BLaER1 treated with 17β-estradiol and CSF1 and Interleukin-3, amounts not matched to agents 10 nM and 100 nM (cell line): ENCODE measurements around the gene PCCA.

Source experiments
- H3K27ac ChIP-seq, 11 experiments: shearing (Covaris generic); formaldehyde crosslinking; 2 replicates each; pipeline ENCODE4 v1.8.1; 2022
- H3K27me3 ChIP-seq, 11 experiments: shearing (Covaris generic); formaldehyde crosslinking; 2 replicates each; pipeline ENCODE4 v1.8.1; 2022
- H3K36me3 ChIP-seq, 11 experiments: shearing (Covaris generic); formaldehyde crosslinking; 2 replicates each; pipeline ENCODE4 v1.8.1; 2022
- H3K4me1 ChIP-seq, 10 experiments: shearing (Covaris generic); formaldehyde crosslinking; 2 replicates each; pipeline ENCODE4 v1.8.1; 2022
- H3K4me2 ChIP-seq, 11 experiments: shearing (Covaris generic); formaldehyde crosslinking; 2 replicates each; pipeline ENCODE4 v1.8.1; 2022
- H3K4me3 ChIP-seq, 10 experiments: shearing (Covaris generic); formaldehyde crosslinking; 2 replicates each; pipeline ENCODE4 v1.8.1; 2022
- H3K9ac ChIP-seq, 11 experiments: shearing (Covaris generic); formaldehyde crosslinking; 2 replicates each; pipeline ENCODE4 v1.8.1; 2022
- H3K9me3 ChIP-seq, 11 experiments: shearing (Covaris generic); formaldehyde crosslinking; replicated peaks in 1 of 11; 2 replicates each; pipeline ENCODE4 v1.8.1; 2022
- H4K20me1 ChIP-seq, 11 experiments: shearing (Covaris generic); formaldehyde crosslinking; 2 replicates each; pipeline ENCODE4 v1.8.1; 2022
- Cebpa-rat ChIP-seq, 11 experiments: shearing (Covaris generic); IDR thresholded peaks; 2 replicates each; pipeline ENCODE4 v1.8.1; 2022

PCCA gene

GRCh38 chr13:100510208-100510957 lies 421.5 kb downstream of the PCCA start:
- H3K4me1 ChIP-seq, result peaks cover 14 to 32% (median 22%) of the 10 kb centered on the region in 10 experiments
- no peak overlapping the region for H3K9ac ChIP-seq
- H3K27ac ChIP-seq, result no peak overlapping the region

GRCh38 chr13:100511466-100511865 lies 422.6 kb downstream of the PCCA start:
- Histone ChIP-seq H3K27me3 (no peaks in the 10 kb centered on the region), H4K20me1 (0 out of 22 replicates have a peak, but pooled peaks cover 0 to 5% (median 0%) of the 10 kb centered on the region in 11 experiments), H3K9ac (no peak overlapping the region), H3K9me3 (peaks cover 0 to 4% (median 0%) of the 10 kb centered on the region in 11 experiments; a peak in 2 of 22 replicates), H3K4me1 (peaks cover 14 to 31% (median 22%) of the 10 kb centered on the region in 10 experiments), H3K27ac (no peak overlapping the region), H3K4me3 (no peak overlapping the region), H3K36me3 (no peaks in the 10 kb centered on the region), H3K4me2 (peak overlapping the region; percentile 3 to 63 (median 33); a peak in 20 of 22 replicates)
- no peak for TF ChIP-seq Cebpa-rat (IDR thresholded peaks at IDR 0.05)

More at GRCh38 chr13:100510208-100510957, 421.5 kb downstream of the PCCA start:
- no peak overlapping the region for H3K4me3 ChIP-seq
- H3K4me2 ChIP-seq, result no peak overlapping the region
- H4K20me1 ChIP-seq, result 0 out of 22 replicates have a peak, but pooled peaks cover 0 to 5% (median 0%) of the 10 kb centered on the region in 11 experiments
- H3K27me3 ChIP-seq, result no peaks in the 10 kb centered on the region
- no peak for TF ChIP-seq Cebpa-rat (IDR thresholded peaks at IDR 0.05)
- H3K9me3 ChIP-seq, result peaks cover 0 to 4% (median 0%) of the 10 kb centered on the region in 11 experiments; a peak in 2 of 22 replicates
- H3K36me3 ChIP-seq, result no peaks in the 10 kb centered on the region

GRCh38 chr13:100512422-100512821 lies 423.5 kb downstream of the PCCA start:
- Histone ChIP-seq H3K9ac (no peak overlapping the region), H3K36me3 (no peaks in the 10 kb centered on the region), H4K20me1 (0 out of 22 replicates have a peak, but pooled peaks cover 0 to 5% (median 0%) of the 10 kb centered on the region in 11 experiments), H3K27me3 (no peaks in the 10 kb centered on the region), H3K4me2 (peak overlapping the region; percentile 3 to 63 (median 33); a peak in 21 of 22 replicates), H3K27ac (no peak overlapping the region), H3K9me3 (peaks cover 0 to under 1% (median 0%) of the 10 kb centered on the region in 11 experiments; a peak in 2 of 22 replicates), H3K4me3 (no peak overlapping the region), H3K4me1 (peaks cover 14 to 28% (median 21%) of the 10 kb centered on the region in 10 experiments)
- TF ChIP-seq Cebpa-rat (IDR thresholded peaks at IDR 0.05), result no peak

DNA sequence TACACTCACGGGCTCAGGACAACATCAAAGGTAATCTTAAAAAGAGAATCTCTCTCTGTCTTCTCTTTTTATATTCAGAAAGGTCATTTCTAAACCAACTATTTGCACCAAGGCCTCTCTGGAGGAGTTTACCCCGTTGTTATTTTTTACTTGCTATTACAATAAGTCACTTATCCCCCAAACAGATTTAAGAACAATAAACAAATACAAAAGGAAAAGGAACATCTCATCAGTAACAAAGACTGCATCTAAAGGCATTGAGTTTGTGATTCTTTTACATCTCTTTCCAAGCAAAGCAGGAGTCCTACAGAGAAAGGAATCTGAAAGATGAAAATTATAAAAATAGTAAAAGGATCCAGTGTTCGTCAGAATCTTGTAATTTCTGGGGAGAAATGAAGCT lies 424.3 kb downstream of the PCCA start:
- Histone ChIP-seq H3K4me1 (peaks cover 14 to 28% (median 21%) of the 10 kb centered on the region in 10 experiments), H3K9me3 (no peaks in the 10 kb centered on the region), H3K27ac (no peak overlapping the region), H3K4me2 (peak overlapping the region in 1 of 11 experiments; percentile 37; a peak in 1 of 22 replicates), H3K36me3 (no peaks in the 10 kb centered on the region), H3K27me3 (no peaks in the 10 kb centered on the region), H4K20me1 (0 out of 22 replicates have a peak, but pooled peaks cover 0 to 5% (median 0%) of the 10 kb centered on the region in 11 experiments), H3K4me3 (no peak overlapping the region), H3K9ac (no peak overlapping the region)
- TF ChIP-seq Cebpa-rat (IDR thresholded peaks at IDR 0.05), result no peak

- Histone ChIP-seq H3K9me3 (no peaks in the 10 kb centered on the region), H3K9ac (no peak overlapping the region), H3K27ac (no peak overlapping the region), H3K4me1 (peaks cover 14 to 28% (median 21%) of the 10 kb centered on the region in 10 experiments), H3K36me3 (no peaks in the 10 kb centered on the region), H3K4me3 (no peak overlapping the region), H3K27me3 (no peaks in the 10 kb centered on the region), H3K4me2 (peak overlapping the region; percentile 1 to 45 (median 25); a peak in 9 of 22 replicates), H4K20me1 (0 out of 22 replicates have a peak, but pooled peaks cover 0 to 5% (median 0%) of the 10 kb centered on the region in 11 experiments)
- no peak for TF ChIP-seq Cebpa-rat (IDR thresholded peaks at IDR 0.05)
These were observed 425.2 kb downstream of the PCCA start for GRCh38 chr13:100513987-100514670.

DNA sequence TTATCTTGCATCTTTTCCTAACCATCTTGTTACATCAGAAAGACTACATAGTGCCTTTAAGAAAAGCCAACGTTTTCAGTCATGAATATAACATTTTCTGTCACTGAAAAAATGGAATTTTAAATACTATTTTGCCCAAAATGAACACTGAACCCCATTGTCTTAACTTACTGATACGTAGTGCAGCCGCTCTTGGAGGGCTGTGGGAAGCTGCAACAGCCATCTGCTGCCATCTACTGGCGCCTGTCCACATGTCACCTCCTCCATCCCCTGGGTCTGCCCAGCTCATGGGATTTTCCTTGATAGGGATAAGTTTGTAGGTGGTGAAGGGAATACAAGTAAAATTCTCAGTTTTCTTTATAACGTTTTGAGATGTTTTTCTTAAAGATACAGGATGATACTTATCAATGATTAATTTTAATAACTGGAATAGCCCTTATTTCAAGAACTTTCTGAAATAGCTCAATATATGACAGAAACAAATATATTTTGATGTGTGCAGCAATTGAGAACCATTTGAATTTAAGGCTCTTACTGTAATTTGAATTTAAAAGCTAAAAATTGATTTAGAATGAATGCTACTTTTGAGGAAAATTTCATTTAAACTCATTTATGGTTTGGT lies 426.0 kb downstream of the PCCA start:
- no peak for TF ChIP-seq Cebpa-rat (IDR thresholded peaks at IDR 0.05)
- H3K9me3 ChIP-seq, result no peaks in the 10 kb centered on the region
- H3K4me1 ChIP-seq, result peaks cover 14 to 29% (median 21%) of the 10 kb centered on the region in 10 experiments
- peak overlapping the region; percentile 1 to 45 (median 25); a peak in 9 of 22 replicates for H3K4me2 ChIP-seq
- no peak overlapping the region for H3K4me3 ChIP-seq
- H3K36me3 ChIP-seq, result no peaks in the 10 kb centered on the region
- no peak overlapping the region for H3K27ac ChIP-seq
- H4K20me1 ChIP-seq, result 0 out of 22 replicates have a peak, but pooled peaks cover 0 to 5% (median 0%) of the 10 kb centered on the region in 11 experiments
- no peaks in the 10 kb centered on the region for H3K27me3 ChIP-seq
- no peak overlapping the region for H3K9ac ChIP-seq

DNA sequence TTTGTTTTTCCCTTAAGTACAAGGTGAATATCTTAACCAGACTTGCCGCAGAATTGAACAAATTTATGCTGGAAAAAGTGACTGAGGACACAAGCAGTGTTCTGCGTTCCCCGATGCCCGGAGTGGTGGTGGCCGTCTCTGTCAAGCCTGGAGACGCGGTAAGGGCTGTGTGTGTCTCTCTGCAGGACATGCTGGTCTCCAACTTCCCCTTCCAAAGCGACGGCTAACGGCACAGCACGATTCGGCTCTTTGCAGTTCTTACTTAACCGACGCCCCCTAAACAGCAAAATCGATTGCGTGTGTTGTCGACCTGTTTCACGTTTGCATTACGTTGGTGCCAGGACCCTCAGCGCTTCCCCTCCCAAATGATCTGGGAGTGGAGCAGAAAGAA lies 426.5 kb downstream of the PCCA start:
- H3K27me3 ChIP-seq, result no peaks in the 10 kb centered on the region
- H4K20me1 ChIP-seq, result 0 out of 22 replicates have a peak, but pooled peaks cover 0 to 5% (median 0%) of the 10 kb centered on the region in 11 experiments
- no peak overlapping the region for H3K4me2 ChIP-seq
- no peak overlapping the region for H3K27ac ChIP-seq
- TF ChIP-seq Cebpa-rat (IDR thresholded peaks at IDR 0.05), result no peak
- peaks cover 14 to 34% (median 22%) of the 10 kb centered on the region in 10 experiments for H3K4me1 ChIP-seq
- H3K4me3 ChIP-seq, result no peak overlapping the region
- no peaks in the 10 kb centered on the region for H3K36me3 ChIP-seq
- H3K9me3 ChIP-seq, result no peaks in the 10 kb centered on the region
- no peak overlapping the region for H3K9ac ChIP-seq

DNA sequence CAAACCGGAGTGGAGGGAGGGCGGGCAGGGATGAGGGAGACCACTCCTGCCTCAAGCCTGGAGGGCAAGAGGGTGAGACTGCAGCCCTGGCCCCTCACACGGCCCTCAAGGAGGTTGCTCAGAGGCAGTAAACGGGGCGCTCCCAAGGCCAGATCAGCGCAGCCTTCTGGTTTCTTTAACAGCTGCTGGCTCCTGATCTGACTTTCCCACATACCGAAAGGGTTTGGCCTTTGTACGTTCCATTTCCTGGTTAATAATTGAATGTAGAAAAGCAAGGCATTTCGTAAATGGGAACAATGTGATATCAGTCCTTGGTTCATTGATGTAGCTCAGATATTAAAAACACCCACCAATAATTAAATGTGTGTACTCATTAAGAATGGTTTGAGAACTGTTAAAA lies 428.2 kb downstream of the PCCA start:
- H3K4me2 ChIP-seq, result no peak overlapping the region
- TF ChIP-seq Cebpa-rat (IDR thresholded peaks at IDR 0.05), result no peak
- H3K27ac ChIP-seq, result no peak overlapping the region
- peaks cover 17 to 37% (median 24%) of the 10 kb centered on the region in 10 experiments for H3K4me1 ChIP-seq
- H3K9ac ChIP-seq, result no peak overlapping the region
- no peaks in the 10 kb centered on the region for H3K36me3 ChIP-seq
- H3K27me3 ChIP-seq, result peaks cover 0 to 16% (median 0%) of the 10 kb centered on the region in 11 experiments; a peak in 7 of 22 replicates
- no peak overlapping the region for H3K4me3 ChIP-seq
- no peaks in the 10 kb centered on the region for H3K9me3 ChIP-seq
- peaks cover 0 to 18% (median 0%) of the 10 kb centered on the region in 11 experiments; a peak in 3 of 22 replicates for H4K20me1 ChIP-seq
